Measurements from ENCODE around the gene ADAMTS12.

The ADAMTS12 gene

DNA sequence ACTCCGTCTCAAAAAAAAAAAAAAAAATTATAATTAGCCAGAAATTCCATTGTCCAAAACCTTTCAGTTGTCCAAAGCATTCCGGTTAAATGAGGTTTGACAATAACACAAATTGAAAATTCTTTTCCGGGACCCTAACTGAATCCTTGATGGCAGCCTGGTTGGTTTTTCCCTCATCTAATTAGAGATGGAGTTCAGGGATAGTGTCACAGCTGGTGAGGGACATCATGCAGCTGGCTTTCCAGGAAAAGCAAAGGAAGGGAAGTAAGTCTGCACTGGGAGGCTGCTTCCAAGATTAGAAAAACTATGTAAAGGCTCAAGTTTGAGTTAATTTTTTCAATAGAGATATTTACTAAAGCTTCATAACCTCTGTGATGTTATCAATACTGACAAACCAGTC lies 195.4 kb downstream of the ADAMTS12 start:
- no peak for DNase-seq

DNA sequence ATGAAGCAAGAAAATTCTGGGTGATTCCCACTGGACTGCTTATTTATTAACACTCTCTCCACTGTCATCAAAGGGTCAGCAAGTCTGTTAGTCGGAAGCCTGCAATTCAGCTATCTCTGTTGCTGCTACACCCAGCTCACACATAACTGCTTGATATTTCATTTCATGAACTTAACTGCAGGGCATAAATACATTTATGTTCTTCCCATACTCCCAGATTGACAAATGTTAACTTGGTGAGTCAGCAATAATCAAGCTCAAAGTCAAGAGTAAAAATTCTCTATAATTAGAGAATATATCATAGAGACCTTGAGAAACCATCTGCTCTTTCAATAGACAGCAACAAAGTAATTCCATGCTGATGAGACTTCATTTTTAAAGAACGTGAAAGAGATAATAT lies 198.8 kb downstream of the ADAMTS12 start:
- no peak for DNase-seq

DNA sequence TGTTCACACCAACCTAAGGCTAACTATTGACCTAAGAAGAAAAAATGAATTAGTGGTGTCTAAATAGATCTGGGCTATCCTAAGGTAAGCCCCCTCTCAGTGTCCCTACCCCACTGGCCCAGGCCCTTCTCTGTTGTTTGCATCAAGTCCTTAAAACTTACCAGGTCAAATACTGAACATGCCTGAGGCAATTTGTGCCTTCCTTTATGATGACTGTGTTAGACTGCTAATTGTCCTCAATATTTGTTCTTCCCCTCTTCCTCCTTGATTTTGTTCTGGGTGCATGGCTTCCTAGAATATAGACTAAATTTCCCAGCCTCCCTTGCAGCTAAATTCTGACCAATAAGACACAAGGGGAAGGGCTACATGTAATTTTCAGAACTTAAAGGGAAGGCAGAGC lies 199.9 kb downstream of the ADAMTS12 start:
- DNase-seq = no peak

DNA sequence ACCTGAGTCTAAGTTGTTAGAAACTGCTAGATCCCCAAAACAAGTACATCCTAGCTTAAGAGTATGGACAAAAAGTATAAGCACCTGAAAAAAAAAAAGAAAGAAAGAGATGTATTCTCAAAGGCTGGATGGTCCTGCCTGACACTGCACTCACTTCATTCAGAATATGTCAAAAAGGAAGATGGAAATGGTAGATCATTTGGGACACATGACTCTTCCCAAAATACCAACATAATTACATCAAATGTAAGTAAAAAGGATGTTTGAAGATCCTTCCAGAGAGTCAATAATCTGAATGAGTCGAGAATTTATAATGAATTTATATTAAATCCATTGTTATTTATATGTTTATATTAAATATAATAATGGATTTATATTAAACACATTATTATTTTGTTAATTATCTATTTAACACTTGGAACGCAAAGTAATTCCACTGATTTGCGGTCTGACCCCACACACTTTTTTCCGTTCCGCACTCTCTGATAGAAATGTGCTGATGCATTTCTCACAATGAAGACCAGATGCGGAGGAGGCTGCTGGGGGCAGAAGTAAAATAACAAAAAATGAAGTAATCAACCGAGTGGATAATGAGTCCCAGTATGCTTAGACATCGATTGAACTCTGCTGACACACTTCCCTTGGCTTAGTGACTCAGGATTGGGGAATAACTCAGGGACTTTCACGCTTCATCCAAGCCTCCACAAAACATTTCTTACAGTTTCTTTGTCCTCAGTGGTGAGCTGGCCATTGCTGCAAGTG lies 201.2 kb downstream of the ADAMTS12 start:
- no peak for DNase-seq

DNA sequence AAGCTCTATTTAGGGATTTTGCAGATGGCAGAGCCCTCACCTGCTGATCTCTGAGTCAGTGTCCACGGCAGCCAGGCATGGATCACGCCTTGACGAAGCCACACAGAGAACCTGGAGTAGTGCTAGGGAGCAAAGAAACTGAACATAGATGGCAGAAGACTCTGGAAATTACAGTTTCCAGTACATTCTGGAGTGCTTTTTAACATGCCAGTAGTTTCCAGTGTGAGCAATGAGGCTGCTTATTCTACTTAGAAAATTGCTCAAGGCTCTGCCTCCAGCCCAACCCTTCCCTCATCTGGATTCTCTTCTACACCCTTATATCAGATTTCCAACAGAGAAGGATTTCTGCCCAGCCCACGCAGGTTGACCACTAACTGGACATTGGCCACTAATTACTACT lies 203.3 kb downstream of the ADAMTS12 start:
- no peak for DNase-seq

DNA sequence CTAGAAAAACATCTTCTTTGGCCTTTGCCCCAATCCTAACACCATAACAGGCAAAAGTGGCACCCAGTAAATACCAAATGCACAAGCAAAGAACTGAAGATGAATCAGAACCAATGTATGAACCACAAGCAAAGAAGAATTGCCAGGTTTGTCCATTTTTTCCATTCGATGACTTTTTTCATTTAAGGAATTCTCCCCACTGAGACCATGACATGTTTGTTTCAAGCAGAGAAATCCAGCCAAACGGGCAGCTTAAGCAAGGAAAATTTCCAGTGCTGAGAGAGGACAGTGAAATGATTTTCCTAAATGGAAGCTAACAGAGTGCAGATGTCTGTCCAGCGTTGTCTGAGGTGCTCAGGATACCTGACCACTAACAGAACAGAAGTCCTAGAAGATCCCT lies 203.7 kb downstream of the ADAMTS12 start:
- no peak for DNase-seq

DNA sequence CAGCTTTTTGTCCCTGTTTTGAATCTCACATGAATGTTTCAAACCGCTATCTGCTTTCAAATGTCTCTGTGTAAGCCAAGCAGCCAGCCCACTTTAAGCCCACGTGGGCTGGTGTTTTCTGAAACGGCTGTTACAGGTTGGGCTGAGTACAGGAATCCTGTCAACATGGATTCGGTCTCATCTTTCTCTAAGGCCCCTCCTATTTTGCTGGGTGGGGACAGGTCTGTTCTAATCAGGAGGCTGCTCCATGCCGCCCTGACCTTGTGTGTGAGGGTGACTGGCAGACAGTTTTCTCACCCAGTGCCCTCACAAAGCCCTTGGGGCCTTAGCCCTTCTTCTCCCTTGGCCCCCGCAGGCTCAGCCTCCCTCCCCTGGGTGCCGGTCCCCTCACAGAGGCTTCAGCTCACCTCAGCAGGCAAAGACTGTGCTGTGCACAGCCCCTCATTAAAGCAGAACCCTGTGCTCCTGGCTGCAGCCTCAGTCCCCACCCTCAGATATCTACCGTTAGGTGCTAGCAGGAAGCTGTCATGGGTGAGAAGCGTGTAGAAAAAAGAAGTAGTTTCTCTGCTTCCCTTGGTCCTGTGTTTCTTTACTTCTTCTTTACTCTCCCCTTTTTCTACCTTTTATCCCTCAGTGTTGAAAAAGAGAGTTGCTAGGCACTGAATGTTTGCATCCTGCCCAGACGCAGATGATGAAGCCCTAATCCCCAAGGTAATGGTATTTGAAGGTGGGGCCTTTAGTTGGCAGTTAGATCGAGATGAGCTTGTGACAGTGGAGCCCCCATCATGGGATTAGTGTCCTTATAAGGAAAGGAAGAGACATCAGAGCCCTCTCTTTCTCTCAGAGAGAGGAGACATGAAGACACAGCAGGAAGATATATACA lies 205.7 kb downstream of the ADAMTS12 start:
- no peak for DNase-seq

DNA sequence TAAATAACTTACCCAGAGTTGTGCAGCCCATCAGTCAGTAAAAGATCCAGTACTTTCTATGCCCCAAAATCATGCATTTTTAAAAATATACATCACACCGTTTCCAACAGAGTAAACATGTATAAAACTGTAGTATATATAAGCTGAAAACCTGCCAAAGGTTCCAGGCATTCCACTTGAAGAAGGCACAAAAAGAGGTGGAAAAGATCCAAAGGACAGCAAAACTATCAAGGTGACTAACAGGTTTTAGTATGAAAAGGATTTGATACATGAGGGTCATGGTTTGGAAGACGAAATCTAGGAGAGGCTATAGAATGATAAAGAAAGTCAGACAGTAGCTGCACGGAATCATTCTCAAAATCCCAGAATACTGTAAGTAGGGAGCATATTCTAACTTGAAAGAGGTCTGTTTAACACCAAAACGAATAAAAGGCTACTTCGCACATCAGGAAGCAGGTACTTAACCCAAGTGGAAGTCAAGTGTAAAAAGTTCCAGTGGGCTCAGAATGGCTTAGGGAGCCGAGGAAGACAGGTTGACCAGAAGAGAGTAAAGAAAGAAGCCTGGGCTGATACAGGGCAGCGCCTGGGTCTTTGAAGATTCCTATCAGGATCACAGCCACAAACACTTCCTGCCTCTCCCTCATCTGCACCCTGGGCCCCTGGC lies 207.2 kb downstream of the ADAMTS12 start:
- DNase-seq = no peak

DNA sequence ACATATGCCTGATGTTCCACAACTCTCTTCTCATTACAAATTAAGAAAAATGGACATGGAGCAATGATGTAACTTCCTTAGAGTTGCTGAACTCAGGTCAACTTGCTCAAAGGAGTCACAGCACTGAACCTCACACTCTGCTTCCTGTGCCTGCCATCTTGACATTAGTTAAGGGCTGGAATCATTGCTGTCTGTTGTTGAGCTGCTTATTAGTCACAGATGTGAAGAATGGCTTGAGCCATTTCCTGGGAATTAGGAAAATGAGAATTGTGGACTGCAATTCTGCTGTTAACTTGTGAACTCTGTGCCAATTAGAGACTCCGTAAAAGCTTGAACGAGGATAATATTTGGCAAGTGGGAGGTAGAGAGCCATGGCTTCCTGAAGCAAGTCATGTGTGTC lies 212.0 kb downstream of the ADAMTS12 start:
- no peak for DNase-seq

DNA sequence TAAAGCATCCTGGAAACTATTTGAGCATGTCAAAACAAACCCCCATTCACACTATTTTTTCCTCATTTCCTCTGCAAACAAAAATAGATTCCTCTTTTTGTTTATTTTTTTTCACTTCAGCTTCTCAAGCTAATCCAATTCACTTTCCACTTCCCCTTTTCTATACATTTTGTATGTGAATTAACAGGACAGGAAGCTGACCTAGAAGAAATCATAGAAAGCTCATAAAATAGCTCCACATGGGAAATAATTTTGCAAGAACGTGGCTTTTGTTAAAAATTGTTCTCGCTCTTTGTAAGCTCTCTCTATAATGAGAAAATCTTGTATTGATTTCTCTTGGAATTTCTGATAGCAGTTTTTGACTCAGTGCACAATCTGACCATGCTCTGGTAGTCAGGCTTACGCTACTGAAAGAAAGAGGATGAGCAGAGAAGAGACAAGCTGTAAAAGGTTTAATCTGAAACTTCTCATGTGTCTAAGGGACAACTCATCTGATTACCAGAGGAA lies 215.8 kb downstream of the ADAMTS12 start:
- no peak for DNase-seq

DNA sequence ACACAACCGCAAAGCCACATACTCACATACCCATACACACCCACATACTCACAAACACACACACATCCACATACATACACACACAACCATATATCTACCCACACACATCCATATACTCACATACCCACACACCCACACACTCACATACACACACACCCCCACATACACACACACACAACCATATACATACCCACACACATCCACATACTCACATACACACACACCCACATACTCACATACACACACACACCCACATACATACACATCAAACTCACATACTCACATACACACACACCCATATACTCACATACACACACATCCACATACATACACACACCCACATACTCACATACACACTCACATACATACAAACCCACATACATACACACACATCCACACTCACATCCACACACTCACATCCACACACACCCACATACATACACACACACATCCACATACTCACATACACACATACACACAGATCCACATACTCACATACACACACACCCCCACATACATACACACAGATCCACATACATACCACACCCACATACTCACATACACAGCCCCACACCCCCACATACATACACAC lies 220.0 kb downstream of the ADAMTS12 start:
- DNase-seq = no peak

DNA sequence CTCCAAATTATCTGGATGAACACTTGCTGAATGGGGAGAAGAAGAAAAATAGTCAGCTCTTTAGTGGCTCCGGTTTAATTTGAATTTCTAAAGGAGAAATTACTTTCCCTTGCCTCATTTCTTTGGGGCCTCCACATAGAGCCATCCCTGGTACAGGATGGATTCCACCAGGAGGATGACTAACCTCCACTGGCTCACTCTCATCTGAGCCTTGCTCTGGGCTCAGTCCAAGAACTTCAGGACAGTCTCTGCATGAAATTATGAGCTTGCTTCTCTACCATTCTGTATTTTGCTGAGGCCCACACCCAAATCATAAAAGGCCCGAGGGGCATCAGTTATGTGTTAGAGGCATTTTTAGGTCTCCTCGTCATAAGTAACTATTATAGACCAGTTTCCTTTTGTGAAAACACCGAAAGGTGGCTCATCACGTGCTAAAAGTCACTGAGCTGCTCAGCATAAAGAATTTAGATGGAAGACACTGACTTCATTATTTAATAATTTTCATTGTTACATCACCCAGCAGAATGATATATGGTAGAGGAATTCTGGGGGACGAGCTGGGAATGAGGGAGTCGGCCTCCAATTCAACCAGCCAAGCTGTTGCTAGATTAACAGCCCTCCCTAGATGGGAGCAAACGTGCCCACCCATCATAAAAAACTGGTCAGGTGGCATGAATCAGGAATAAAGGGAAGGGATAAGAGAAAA lies 228.9 kb downstream of the ADAMTS12 start:
- no peak for DNase-seq

DNA sequence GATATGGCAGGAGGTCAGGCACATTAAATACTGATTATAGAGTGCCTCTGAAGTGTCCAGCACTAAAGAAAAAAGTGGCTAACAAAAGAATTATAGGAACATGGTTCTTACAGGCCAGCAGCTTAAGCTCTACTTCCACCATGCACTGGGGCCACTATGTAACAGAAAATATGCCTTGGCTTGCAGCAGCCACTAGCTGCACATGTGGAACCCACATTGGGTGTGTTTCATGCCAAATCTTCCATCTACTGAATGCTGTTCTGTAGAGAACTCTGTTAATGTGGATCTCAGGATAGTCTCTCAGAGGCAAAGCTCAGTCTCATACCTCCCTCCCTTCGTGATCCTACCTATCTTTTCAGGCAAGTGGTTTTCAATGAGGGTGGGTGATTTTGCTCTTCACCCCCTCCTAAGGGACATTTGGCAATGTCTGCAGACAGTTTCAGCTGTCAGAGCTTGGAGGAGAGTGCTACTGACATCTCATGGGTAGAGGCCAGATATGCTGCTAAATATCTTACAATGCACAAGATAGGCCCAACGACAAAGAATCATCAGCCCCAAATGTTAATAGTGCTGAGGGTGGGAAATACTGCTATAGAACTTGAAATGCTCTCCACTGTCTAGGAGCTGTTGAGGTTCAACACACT lies 232.1 kb downstream of the ADAMTS12 start:
- DNase-seq = no peak

DNA sequence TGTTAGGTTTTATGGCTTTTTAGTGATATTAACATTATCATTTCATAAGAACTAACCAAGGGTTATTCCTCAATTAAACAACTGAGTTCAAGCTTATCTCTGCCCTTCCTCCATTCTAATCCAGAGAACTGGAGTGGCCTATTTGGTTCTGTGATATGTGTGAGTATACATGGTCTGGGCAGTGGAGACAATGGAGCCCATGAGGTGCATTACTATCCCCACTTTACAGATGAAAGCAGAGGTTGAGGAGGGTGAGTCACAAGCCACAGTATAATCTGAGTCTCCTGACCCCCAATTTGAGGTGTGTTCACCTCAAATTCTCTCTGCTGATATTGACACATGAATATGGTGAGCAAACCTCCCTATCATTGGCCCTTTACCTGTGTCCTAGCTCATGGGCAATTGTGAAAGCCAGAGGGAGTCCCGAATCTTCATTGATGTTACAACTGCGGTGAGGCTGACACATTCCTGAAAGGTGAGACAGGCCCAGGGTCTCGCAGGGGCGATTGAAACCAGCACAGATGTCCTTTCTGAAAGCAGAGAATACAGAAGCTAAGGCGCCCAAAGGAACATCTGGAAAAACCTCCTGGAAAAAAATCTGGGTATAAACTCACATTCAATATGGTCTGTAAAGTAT lies 233.9 kb downstream of the ADAMTS12 start:
- DNase-seq = no peak

DNA sequence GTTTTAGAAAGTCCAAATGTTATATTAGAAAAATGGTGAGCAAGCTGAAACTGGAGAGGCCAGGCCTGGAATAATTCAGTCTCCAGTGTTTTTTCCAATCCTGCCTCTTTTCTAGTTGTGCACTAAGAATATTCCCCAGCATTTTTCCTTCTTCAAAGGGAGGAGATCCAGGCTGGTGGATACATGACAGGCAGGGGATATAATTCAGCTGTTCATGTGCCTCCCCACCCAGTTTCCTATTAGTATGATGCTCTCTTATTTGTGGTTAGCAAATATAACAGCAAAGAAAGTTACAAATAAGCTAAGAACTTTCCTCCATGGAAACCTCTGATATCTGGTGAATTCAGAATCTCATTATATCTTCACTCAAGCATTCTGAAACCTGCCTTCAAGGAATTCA lies 234.6 kb downstream of the ADAMTS12 start:
- DNase-seq = no peak

DNA sequence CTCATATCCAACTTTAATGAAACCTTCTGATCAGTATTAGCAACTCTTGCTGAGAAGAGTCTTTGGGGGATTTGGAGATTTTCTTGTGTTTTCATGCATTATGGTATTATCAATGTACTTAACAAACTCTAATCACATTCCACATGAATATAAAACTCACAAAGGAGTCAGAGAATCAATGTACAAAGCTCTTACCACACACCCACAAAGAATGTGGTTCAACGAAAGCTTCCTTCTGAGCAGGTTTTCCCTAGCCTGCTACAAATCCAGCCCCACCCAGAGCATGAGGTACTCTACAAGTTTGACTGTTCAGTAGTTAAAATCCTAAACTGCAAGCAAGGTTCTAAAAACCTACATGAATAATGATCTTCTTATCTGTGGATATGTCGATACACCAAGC lies 240.9 kb downstream of the ADAMTS12 start:
- no peak for DNase-seq

DNA sequence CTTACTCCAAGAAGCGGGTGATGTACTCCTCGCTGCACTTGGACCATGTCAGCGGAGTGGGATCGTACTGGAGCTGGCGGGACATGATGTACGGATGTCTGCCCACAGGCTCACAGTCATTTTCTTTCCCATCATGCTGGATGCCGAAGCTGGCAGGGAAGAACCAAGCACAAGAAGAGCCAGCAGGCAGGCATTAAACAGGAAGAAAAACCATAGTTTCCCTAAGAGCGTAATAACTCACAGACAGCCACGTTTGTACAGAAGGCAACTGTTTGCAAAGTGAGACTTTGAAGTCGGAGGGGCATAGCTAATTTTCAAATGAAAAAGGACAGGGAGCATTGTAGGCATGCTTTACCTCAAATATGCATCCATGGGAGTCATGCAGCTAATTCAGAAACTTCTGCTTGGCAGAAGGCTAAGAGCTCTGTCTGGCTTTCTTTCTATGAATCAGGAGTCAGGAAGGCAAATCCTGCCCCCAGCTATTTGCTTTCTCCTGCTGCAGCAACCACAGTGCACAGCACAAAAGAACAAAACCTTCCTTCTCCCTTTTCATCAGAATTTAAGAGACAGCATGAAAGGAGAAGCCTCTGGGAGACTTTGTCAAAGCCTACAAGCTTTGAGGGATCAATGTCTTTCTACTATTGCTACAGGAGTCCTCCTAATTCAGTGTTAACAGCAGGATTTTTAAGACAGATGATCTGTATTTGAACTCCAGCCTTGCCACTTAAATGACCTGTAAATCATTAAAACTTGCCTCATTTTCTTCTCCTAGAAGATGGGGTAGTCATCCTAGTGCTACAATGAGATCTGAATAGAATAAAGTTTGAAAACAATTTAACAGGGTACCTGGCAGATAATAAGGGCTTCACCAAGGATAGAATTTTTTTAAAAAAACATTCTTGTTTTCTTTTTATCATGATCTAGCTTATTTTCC lies 242.0 kb downstream of the ADAMTS12 start:
- no peak for DNase-seq

DNA sequence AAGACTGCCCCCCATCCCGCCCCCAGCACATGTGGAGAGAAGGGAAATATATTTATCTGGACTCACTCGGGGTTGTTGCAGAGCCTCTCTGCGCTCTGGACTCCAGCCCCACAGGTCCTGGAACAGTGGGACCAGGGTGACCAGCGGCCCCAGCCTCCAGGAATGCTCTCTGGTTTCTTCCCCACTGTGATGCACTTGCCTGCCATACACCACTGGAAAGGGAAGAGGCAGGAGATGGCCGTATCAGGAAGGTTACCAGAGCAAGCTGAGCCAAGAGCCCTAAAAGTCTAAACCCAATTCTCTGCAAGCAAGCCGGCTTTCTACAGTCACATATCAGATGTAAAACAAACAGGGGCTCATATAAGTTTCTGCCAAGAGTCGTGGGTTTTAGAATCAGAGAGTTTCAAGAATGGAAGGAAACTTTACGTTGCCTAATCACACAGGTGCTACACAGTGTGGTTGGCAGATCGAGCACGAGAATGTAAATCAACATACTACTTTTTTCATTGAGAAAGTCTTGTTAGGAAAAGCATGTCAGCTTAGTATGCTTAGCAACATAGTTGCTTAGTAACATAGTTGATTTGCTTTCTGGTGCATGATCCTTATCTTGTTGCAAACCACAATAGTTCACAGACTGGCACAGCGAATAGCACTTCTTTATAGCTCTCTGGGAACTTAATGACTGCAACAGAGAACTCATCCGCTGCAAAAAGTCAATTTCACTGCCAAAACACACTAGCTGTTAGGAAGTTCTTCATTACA lies 249.9 kb downstream of the ADAMTS12 start:
- no peak for DNase-seq

DNA sequence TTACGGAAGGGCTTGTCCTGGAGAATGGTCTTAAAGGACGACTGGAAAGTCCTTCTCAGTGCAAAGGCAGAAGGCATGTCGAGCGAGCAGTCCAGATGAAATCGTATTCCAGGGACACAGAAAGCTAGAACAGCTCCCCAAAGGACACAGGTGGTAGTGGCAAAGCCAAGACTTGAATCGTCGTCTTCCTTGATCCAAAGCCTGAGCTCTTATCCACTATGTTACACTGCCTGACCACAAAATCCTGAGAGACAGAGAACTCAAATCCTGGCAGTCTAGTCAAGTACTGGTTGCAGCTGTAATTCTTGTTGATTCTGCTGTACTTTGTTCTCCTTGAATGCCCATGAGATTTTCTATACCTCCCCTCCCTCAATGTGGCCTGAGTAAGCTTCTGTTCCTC lies 252.3 kb downstream of the ADAMTS12 start:
- no peak for DNase-seq

DNA sequence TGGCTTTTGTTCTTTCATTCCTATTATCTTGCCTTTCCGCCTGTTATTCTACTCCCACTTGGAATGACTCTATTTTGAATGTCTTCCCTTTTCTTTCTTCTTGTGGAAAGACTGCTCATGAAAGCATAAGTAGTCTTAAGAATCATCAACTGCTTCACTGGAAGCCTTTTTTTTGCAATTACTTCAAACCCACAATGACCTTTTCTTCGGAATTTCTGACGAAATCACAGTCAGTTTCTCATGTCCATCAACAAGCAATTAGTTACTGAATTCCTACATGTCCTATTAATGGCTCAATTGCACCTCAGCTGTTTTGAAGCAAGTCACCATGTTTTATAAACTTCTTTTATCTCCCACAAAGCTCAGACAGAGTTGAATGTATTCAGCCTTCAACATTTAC lies 254.8 kb downstream of the ADAMTS12 start:
- no peak for DNase-seq

Data from NCI-H1694 treated with DMSO at 0.1 percent for 48 hours (cell line).